Thyroid gland (tissue), 4 donors: Measurements from ENCODE around the gene SNRPE.

ENCODE experiments used
- POLR2A ChIP-seq, 2 donors: fragments of 450-650 bp; IDR thresholded peaks; one replicate each; pipeline ENCODE4 v1.6.1; 2017; ENCODE audit warnings: antibody characterized with exemption in 2 of 2, mild to moderate bottlenecking in 2 of 2, moderate library complexity in 1 of 2
- TF ChIP-seq, protein P1 (sequence below), 6 experiments: fragments of 200-600 bp in 3 of 6; fragments of 450-650 bp in 3 of 6; sonication (generic) in 3 of 6; IDR thresholded peaks; one replicate each; pipeline ENCODE4 v1.5.1; 2016 to 2019; ENCODE audit warnings: antibody characterized with exemption in 6 of 6, mild to moderate bottlenecking in 2 of 6, inconsistent platforms in 1 of 6, moderate library complexity in 1 of 6

- no peak for TF ChIP-seq POLR2A (IDR thresholded peaks at IDR 0.05)
- TF ChIP-seq, protein P1, sequence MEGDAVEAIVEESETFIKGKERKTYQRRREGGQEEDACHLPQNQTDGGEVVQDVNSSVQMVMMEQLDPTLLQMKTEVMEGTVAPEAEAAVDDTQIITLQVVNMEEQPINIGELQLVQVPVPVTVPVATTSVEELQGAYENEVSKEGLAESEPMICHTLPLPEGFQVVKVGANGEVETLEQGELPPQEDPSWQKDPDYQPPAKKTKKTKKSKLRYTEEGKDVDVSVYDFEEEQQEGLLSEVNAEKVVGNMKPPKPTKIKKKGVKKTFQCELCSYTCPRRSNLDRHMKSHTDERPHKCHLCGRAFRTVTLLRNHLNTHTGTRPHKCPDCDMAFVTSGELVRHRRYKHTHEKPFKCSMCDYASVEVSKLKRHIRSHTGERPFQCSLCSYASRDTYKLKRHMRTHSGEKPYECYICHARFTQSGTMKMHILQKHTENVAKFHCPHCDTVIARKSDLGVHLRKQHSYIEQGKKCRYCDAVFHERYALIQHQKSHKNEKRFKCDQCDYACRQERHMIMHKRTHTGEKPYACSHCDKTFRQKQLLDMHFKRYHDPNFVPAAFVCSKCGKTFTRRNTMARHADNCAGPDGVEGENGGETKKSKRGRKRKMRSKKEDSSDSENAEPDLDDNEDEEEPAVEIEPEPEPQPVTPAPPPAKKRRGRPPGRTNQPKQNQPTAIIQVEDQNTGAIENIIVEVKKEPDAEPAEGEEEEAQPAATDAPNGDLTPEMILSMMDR (IDR thresholded peaks at IDR 0.05) = no peak
These were observed 45.5 kb downstream of the SNRPE start for GRCh38 chr1:203906932-203907331.
